ENCODE measurements around the gene CLRN2. TPM values are rescaled to one million over a fixed set of nuclear protein-coding genes. Genes with fewer than 3 reads are reported as not detected.

CLRN2 gene
- total RNA-seq, 1 donor from 2014 or later, result not detected

GRCh38 chr4:17545374-17546140 lies 30.6 kb downstream of the CLRN2 start:
- Histone ChIP-seq H3K27me3 (no peaks in the 10 kb centered on the region), H3K4me1 (no peaks in the 10 kb centered on the region), H3F3A (ENCODE audit: low read depth) (no peaks in the 10 kb centered on the region), H3K4me3 (no peak overlapping the region), H3K79me2 (ENCODE audit: low read depth) (no peaks in the 10 kb centered on the region), H3K4me2 (no peak overlapping the region), H3K27ac (no peak overlapping the region), H3K36me3 (no peaks in the 10 kb centered on the region), H2AFZ (replicated peaks) (no peak overlapping the region), H3K9ac (no peak overlapping the region), H3K9me3 (ENCODE audit: low read depth) (no peaks in the 10 kb centered on the region), H4K20me1 (ENCODE audit: low read depth) (no peaks in the 10 kb centered on the region)
- Mint-ChIP-seq H3K4me1 (peaks cover 14% of the 10 kb centered on the region), H3K4me3 (no peak overlapping the region), H3K27me3 (ENCODE audit: insufficient read depth, low read depth) (peaks cover 2% of the 10 kb centered on the region), H3K27ac (no peak overlapping the region), H3K36me3 (no peaks in the 10 kb centered on the region), H3K9me3 (no peaks in the 10 kb centered on the region)
- no peak for DNase-seq (ENCODE audit: low spot score)
- TF ChIP-seq EZH2phosphoT487 (IDR thresholded peaks at IDR 0.05) (no peak), EZH2 (IDR thresholded peaks at IDR 0.05) (no peak)
- TF ChIP-seq, protein P1, sequence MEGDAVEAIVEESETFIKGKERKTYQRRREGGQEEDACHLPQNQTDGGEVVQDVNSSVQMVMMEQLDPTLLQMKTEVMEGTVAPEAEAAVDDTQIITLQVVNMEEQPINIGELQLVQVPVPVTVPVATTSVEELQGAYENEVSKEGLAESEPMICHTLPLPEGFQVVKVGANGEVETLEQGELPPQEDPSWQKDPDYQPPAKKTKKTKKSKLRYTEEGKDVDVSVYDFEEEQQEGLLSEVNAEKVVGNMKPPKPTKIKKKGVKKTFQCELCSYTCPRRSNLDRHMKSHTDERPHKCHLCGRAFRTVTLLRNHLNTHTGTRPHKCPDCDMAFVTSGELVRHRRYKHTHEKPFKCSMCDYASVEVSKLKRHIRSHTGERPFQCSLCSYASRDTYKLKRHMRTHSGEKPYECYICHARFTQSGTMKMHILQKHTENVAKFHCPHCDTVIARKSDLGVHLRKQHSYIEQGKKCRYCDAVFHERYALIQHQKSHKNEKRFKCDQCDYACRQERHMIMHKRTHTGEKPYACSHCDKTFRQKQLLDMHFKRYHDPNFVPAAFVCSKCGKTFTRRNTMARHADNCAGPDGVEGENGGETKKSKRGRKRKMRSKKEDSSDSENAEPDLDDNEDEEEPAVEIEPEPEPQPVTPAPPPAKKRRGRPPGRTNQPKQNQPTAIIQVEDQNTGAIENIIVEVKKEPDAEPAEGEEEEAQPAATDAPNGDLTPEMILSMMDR (IDR thresholded peaks at IDR 0.05), result no peak

- Histone ChIP-seq H3K4me1 (no peaks in the 10 kb centered on the region), H2AFZ (replicated peaks) (no peak overlapping the region), H3F3A (ENCODE audit: low read depth) (no peaks in the 10 kb centered on the region), H3K27me3 (no peaks in the 10 kb centered on the region), H3K9ac (no peak overlapping the region), H3K9me3 (ENCODE audit: low read depth) (no peaks in the 10 kb centered on the region), H3K27ac (no peak overlapping the region), H3K4me3 (no peak overlapping the region), H4K20me1 (ENCODE audit: low read depth) (no peaks in the 10 kb centered on the region), H3K79me2 (ENCODE audit: low read depth) (no peaks in the 10 kb centered on the region), H3K36me3 (no peaks in the 10 kb centered on the region), H3K4me2 (no peak overlapping the region)
- no peak for TF ChIP-seq EZH2phosphoT487 (IDR thresholded peaks at IDR 0.05)
- no peak for TF ChIP-seq EZH2 (IDR thresholded peaks at IDR 0.05)
- TF ChIP-seq, protein P1 (IDR thresholded peaks at IDR 0.05), result no peak
- Mint-ChIP-seq H3K36me3 (no peaks in the 10 kb centered on the region), H3K27ac (no peak overlapping the region), H3K9me3 (no peaks in the 10 kb centered on the region), H3K4me1 (peaks cover 14% of the 10 kb centered on the region), H3K4me3 (no peak overlapping the region), H3K27me3 (ENCODE audit: insufficient read depth, low read depth) (peaks cover 2% of the 10 kb centered on the region)
- DNase-seq (ENCODE audit: low spot score), result no peak
Measured at GRCh38 chr4:17546222-17546621, 31.3 kb downstream of the CLRN2 start.

DNA sequence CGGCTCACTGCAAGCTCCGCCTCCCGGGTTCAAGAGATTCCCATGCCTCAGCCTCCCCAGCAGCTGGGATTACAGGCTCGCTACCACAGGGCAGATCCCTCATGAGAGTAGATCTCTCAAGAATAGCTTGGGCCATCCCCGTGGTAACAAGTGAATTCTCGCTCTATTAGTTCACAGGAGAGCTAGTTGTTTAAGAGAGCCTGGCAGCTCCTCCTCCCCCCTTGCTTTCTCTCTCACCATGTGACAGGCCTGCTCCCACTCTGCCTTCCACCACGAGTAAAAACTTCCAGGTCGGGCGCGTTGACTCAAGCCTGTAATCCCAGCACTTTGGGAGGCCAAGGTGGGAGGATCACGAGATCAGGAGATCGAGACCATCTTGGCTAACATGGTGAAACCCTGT lies 31.7 kb downstream of the CLRN2 start:
- H3K4me1 Mint-ChIP-seq, result peaks cover 14% of the 10 kb centered on the region
- TF ChIP-seq, protein P1 (IDR thresholded peaks at IDR 0.05), result no peak
- TF ChIP-seq EZH2 (IDR thresholded peaks at IDR 0.05), result no peak

More for the DNA sequence above, 31.7 kb downstream of the CLRN2 start:
- Histone ChIP-seq H3K4me1 (no peaks in the 10 kb centered on the region), H3K9me3 (ENCODE audit: low read depth) (no peaks in the 10 kb centered on the region), H3K27me3 (no peaks in the 10 kb centered on the region), H2AFZ (replicated peaks) (no peak overlapping the region), H3K36me3 (no peaks in the 10 kb centered on the region), H3K79me2 (ENCODE audit: low read depth) (no peaks in the 10 kb centered on the region), H3K27ac (no peak overlapping the region), H3K4me3 (no peak overlapping the region), H3F3A (ENCODE audit: low read depth) (no peaks in the 10 kb centered on the region), H3K4me2 (no peak overlapping the region), H4K20me1 (ENCODE audit: low read depth) (no peaks in the 10 kb centered on the region), H3K9ac (no peak overlapping the region)
- Mint-ChIP-seq H3K36me3 (no peaks in the 10 kb centered on the region), H3K9me3 (no peaks in the 10 kb centered on the region), H3K4me3 (no peak overlapping the region), H3K27ac (no peak overlapping the region), H3K27me3 (ENCODE audit: insufficient read depth, low read depth) (peaks cover 2% of the 10 kb centered on the region)
- no peak for DNase-seq (ENCODE audit: low spot score)

All from neural progenitor cell (in vitro differentiated cells).